RWPE1 (cell line): ENCODE results near the gene CDK3.

Experiments used
- CTCF ChIA-PET: fragments of 350-600 bp; sonication (Branson Sonifier 250); formaldehyde crosslinking; extraction: SDS; loops from one replicate; lab custom pipeline; 2021; lab: Yijun Ruan, JAX
- POLR2A ChIA-PET: fragments of 400-600 bp; formaldehyde crosslinking; extraction: SDS; loops from one replicate; lab custom pipeline; 2020; ENCODE audit warnings: antibody characterized with exemption; ENCODE audit not compliant: low non-redundant PET; lab: Yijun Ruan, JAX
- DNase-seq: peaks from one replicate; pipeline ENCODE4 v3.0.0; 2012; ENCODE audit warnings: low spot score
- H3K27ac ChIP-seq: fragments of 450-650 bp; 2 replicates; pipeline ENCODE4 v1.5.1; 2017
- CTCF ChIP-seq: fragments of 450-650 bp; conservative IDR thresholded peaks from 2 replicates; pipeline ENCODE4 v1.5.1; 2017; ENCODE audit warnings: low read depth, mild to moderate bottlenecking

Gene CDK3

GRCh38 chr17:76048711-76049110 is 48.1 kb downstream of the CDK3 start:
- no peak for DNase-seq
- POLR2A ChIA-PET, result no interaction called here
- no peak for TF ChIP-seq CTCF
- H3K27ac ChIP-seq, result no peak overlapping the region
- CTCF ChIA-PET, result no interaction called here

- DNase-seq, result no peak
- TF ChIP-seq CTCF, result no peak
- ChIA-PET CTCF (no interaction called here), POLR2A (no interaction called here)
- no peak overlapping the region for H3K27ac ChIP-seq
These were observed 48.6 kb downstream of the CDK3 start for GRCh38 chr17:76049239-76049638.

- no peak for DNase-seq
- H3K27ac ChIP-seq, result no peak overlapping the region
- no peak for TF ChIP-seq CTCF
- CTCF ChIA-PET, result no interaction called here
- POLR2A ChIA-PET, result no interaction called here
These were observed 49.3 kb downstream of the CDK3 start for GRCh38 chr17:76049836-76050537.

GRCh38 chr17:76050538-76051467 is 50.1 kb downstream of the CDK3 start:
- no peak overlapping the region for H3K27ac ChIP-seq
- CTCF ChIA-PET, result no interaction called here
- POLR2A ChIA-PET, result no interaction called here

GRCh38 chr17:76051561-76051960 is 50.9 kb downstream of the CDK3 start:
- POLR2A ChIA-PET, result no interaction called here
- no peak overlapping the region for H3K27ac ChIP-seq
- CTCF ChIA-PET, result interaction anchor here (0.6 kb wide), 1 partner anchor 336 kb away, joined by 5 read pairs; no protein-coding TSS in a partner anchor
- DNase-seq, result no peak
- TF ChIP-seq CTCF, result no peak

More at GRCh38 chr17:76050538-76051467, 50.1 kb downstream of the CDK3 start:
- TF ChIP-seq CTCF, result no peak
- DNase-seq, result no peak
